ENCODE measurements around the gene TESK2.

Gene TESK2

DNA sequence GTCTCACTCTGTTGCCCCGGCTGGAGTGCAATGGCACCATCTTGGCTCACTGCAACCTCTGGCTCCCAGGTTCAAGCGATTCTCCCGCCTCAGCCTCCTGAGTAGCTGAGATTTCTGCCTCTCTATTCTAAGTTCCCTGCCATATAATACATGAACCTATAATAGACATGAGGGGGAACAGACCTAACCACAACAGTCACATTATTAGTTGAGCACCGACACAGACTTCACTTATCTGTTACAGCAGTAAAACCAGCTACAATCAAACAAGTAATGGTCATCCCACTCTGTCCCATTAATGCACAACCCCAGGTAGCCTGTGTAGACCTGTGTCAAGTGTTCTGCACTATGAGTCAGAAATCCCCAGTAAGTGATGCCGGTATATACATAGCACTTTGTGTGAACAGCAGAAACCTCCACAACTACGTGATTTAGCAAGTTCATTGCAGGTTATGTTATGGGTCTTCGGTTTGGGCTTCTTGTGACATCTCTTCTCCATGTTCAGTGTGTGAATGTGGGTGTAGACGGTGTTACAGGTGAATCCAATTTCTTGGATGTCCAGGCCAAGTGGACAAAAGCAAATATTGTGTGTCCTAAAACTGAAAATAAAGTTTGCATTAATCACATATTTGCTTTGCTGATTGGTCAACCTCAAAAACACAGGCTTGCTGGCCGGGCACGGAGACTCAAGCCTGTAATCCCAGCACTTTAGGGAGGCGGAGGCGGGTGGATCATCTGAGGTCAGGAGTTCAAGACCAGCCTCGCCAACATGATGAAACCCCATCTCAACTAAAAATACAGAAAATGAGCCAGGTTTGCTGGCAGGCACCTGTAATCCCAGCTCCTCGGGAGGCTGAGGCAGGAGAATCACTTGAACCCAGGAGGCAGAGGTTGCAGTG is 12.7 kb upstream of the TESK2 start:
- TF ChIP-seq, protein P1, sequence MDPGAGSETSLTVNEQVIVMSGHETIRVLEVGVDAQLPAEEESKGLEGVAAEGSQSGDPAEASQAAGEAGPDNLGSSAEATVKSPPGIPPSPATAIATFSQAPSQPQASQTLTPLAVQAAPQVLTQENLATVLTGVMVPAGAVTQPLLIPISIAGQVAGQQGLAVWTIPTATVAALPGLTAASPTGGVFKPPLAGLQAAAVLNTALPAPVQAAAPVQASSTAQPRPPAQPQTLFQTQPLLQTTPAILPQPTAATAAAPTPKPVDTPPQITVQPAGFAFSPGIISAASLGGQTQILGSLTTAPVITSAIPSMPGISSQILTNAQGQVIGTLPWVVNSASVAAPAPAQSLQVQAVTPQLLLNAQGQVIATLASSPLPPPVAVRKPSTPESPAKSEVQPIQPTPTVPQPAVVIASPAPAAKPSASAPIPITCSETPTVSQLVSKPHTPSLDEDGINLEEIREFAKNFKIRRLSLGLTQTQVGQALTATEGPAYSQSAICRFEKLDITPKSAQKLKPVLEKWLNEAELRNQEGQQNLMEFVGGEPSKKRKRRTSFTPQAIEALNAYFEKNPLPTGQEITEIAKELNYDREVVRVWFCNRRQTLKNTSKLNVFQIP (CRISPR knock-in tag; IDR thresholded peaks at IDR 0.05; ENCODE audit: borderline replicate concordance, low read depth): no peak
- TF ChIP-seq ZFP3 (CRISPR knock-in tag; IDR thresholded peaks at IDR 0.05) (no peak), ARNTL (CRISPR knock-in tag; IDR thresholded peaks at IDR 0.05; ENCODE audit: borderline replicate concordance, low read depth) (no peak), ISL1 (CRISPR knock-in tag; IDR thresholded peaks at IDR 0.05) (no peak), BACH2 (CRISPR knock-in tag; IDR thresholded peaks at IDR 0.05; ENCODE audit: borderline replicate concordance) (no peak), CSDC2 (CRISPR knock-in tag; IDR thresholded peaks at IDR 0.05) (no peak), TOX (CRISPR knock-in tag; IDR thresholded peaks at IDR 0.05; ENCODE audit: borderline replicate concordance) (no peak), ZC3H10 (CRISPR knock-in tag; IDR thresholded peaks at IDR 0.05) (no peak), SNAI2 (CRISPR knock-in tag; IDR thresholded peaks at IDR 0.05) (no peak), OSR1 (CRISPR knock-in tag; IDR thresholded peaks at IDR 0.05) (no peak), ESRRG (CRISPR knock-in tag; IDR thresholded peaks at IDR 0.05) (no peak), ZNF565 (CRISPR knock-in tag; conservative IDR thresholded peaks at IDR 0.05; ENCODE audit: low read depth) (no peak), ZNF8 (CRISPR knock-in tag; IDR thresholded peaks at IDR 0.05) (no peak)
- TF ChIP-seq, protein P2, sequence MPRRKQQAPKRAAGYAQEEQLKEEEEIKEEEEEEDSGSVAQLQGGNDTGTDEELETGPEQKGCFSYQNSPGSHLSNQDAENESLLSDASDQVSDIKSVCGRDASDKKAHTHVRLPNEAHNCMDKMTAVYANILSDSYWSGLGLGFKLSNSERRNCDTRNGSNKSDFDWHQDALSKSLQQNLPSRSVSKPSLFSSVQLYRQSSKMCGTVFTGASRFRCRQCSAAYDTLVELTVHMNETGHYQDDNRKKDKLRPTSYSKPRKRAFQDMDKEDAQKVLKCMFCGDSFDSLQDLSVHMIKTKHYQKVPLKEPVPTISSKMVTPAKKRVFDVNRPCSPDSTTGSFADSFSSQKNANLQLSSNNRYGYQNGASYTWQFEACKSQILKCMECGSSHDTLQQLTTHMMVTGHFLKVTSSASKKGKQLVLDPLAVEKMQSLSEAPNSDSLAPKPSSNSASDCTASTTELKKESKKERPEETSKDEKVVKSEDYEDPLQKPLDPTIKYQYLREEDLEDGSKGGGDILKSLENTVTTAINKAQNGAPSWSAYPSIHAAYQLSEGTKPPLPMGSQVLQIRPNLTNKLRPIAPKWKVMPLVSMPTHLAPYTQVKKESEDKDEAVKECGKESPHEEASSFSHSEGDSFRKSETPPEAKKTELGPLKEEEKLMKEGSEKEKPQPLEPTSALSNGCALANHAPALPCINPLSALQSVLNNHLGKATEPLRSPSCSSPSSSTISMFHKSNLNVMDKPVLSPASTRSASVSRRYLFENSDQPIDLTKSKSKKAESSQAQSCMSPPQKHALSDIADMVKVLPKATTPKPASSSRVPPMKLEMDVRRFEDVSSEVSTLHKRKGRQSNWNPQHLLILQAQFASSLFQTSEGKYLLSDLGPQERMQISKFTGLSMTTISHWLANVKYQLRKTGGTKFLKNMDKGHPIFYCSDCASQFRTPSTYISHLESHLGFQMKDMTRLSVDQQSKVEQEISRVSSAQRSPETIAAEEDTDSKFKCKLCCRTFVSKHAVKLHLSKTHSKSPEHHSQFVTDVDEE (CRISPR knock-in tag; IDR thresholded peaks at IDR 0.05): no peak
- TF ChIP-seq, protein P3, sequence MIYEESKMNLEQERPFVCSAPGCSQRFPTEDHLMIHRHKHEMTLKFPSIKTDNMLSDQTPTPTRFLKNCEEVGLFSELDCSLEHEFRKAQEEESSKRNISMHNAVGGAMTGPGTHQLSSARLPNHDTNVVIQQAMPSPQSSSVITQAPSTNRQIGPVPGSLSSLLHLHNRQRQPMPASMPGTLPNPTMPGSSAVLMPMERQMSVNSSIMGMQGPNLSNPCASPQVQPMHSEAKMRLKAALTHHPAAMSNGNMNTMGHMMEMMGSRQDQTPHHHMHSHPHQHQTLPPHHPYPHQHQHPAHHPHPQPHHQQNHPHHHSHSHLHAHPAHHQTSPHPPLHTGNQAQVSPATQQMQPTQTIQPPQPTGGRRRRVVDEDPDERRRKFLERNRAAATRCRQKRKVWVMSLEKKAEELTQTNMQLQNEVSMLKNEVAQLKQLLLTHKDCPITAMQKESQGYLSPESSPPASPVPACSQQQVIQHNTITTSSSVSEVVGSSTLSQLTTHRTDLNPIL (CRISPR knock-in tag; IDR thresholded peaks at IDR 0.05; ENCODE audit: low read depth): no peak
- TF ChIP-seq, protein P4, sequence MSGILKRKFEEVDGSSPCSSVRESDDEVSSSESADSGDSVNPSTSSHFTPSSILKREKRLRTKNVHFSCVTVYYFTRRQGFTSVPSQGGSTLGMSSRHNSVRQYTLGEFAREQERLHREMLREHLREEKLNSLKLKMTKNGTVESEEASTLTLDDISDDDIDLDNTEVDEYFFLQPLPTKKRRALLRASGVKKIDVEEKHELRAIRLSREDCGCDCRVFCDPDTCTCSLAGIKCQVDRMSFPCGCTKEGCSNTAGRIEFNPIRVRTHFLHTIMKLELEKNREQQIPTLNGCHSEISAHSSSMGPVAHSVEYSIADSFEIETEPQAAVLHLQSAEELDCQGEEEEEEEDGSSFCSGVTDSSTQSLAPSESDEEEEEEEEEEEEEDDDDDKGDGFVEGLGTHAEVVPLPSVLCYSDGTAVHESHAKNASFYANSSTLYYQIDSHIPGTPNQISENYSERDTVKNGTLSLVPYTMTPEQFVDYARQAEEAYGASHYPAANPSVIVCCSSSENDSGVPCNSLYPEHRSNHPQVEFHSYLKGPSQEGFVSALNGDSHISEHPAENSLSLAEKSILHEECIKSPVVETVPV (CRISPR knock-in tag; IDR thresholded peaks at IDR 0.05): no peak
- no peak for ATAC-seq

DNA sequence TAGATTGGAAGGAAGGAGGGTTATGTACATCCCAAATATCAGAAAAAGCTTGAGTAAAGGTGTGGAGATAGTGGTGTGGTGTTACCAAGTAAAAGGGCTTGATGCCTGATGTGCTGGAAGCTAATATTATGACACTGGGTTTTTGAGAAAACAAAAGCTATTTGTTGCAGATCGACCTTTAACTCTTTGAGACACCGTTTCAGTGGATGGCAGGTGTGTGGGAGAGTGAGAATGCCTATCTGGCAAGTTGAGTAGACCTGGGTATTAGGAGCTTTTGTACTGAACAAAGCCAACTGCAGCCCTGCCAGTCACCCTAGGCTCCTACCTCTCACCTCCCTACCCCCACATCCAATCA is 10.5 kb upstream of the TESK2 start:
- TF ChIP-seq, protein P5, sequence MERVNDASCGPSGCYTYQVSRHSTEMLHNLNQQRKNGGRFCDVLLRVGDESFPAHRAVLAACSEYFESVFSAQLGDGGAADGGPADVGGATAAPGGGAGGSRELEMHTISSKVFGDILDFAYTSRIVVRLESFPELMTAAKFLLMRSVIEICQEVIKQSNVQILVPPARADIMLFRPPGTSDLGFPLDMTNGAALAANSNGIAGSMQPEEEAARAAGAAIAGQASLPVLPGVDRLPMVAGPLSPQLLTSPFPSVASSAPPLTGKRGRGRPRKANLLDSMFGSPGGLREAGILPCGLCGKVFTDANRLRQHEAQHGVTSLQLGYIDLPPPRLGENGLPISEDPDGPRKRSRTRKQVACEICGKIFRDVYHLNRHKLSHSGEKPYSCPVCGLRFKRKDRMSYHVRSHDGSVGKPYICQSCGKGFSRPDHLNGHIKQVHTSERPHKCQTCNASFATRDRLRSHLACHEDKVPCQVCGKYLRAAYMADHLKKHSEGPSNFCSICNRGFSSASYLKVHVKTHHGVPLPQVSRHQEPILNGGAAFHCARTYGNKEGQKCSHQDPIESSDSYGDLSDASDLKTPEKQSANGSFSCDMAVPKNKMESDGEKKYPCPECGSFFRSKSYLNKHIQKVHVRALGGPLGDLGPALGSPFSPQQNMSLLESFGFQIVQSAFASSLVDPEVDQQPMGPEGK (CRISPR knock-in tag; IDR thresholded peaks at IDR 0.05; ENCODE audit: borderline replicate concordance): no peak
- TF ChIP-seq, protein P1 (CRISPR knock-in tag; IDR thresholded peaks at IDR 0.05; ENCODE audit: borderline replicate concordance, low read depth): no peak
- TF ChIP-seq ESRRG (CRISPR knock-in tag; IDR thresholded peaks at IDR 0.05) (no peak), GLIS3 (CRISPR knock-in tag; IDR thresholded peaks at IDR 0.05) (no peak), ZNF70 (CRISPR knock-in tag; IDR thresholded peaks at IDR 0.05) (no peak), TOX (CRISPR knock-in tag; IDR thresholded peaks at IDR 0.05; ENCODE audit: borderline replicate concordance) (no peak), PPARA (CRISPR knock-in tag; IDR thresholded peaks at IDR 0.05; ENCODE audit: borderline replicate concordance) (no peak), ZNF8 (CRISPR knock-in tag; IDR thresholded peaks at IDR 0.05) (no peak), ZFP3 (CRISPR knock-in tag; IDR thresholded peaks at IDR 0.05) (no peak), ZFP30 (CRISPR knock-in tag; IDR thresholded peaks at IDR 0.05) (no peak), CSDC2 (CRISPR knock-in tag; IDR thresholded peaks at IDR 0.05) (no peak), ISL1 (CRISPR knock-in tag; IDR thresholded peaks at IDR 0.05) (no peak), OSR1 (CRISPR knock-in tag; IDR thresholded peaks at IDR 0.05) (no peak), ZNF565 (CRISPR knock-in tag; conservative IDR thresholded peaks at IDR 0.05; ENCODE audit: low read depth) (no peak), ARNTL (CRISPR knock-in tag; IDR thresholded peaks at IDR 0.05; ENCODE audit: borderline replicate concordance, low read depth) (no peak), TCF4 (CRISPR knock-in tag; IDR thresholded peaks at IDR 0.05; ENCODE audit: borderline replicate concordance) (no peak)
- no peak for ATAC-seq
